NCI-H526 (cell line): Measurements from ENCODE around the gene FXR2.

Experiments
- DNase-seq, 2 experiments: peaks; one replicate each; lab custom pipeline; 2025; lab: John Stamatoyannopoulos, UW

The FXR2 gene

DNA sequence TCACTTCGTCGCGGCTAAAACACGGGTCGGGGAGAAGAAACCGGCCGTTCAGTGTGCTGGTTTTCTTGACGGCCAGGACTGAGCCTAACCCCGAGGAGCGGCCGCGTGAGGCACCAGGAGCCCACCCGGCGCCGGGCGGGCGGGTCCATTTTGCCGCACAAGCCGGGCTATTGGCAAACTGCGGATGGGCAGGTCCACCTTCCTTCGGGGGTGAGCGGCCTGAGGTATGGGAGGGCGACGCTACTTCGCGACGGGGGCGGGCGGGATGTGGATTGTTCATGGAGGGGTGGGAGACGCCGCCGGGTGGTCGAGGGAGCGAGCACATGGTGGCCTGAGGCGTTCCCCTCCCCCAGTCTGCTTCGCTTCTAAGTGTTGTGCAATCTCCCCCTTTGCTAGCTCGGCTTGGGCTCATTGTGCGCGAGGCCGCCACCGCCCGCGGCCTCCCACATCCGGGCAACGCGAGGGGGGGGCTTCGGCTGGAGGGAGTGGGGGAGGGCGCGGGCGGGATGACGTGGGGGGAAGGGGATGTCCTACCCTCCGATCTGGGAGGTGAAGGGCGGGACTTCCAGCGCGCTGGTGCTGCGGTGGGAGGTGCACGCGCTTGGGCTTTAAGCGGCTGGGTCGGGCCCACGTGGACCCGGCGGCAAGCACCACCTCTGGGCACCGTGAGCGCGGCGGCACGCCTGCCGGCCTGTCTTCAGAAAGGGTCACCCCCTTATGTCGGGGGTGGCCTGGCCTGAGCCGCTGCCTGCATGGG, 41.2 kb downstream of the FXR2 start:
- DNase-seq = peak; percentile 44 to 84

DNA sequence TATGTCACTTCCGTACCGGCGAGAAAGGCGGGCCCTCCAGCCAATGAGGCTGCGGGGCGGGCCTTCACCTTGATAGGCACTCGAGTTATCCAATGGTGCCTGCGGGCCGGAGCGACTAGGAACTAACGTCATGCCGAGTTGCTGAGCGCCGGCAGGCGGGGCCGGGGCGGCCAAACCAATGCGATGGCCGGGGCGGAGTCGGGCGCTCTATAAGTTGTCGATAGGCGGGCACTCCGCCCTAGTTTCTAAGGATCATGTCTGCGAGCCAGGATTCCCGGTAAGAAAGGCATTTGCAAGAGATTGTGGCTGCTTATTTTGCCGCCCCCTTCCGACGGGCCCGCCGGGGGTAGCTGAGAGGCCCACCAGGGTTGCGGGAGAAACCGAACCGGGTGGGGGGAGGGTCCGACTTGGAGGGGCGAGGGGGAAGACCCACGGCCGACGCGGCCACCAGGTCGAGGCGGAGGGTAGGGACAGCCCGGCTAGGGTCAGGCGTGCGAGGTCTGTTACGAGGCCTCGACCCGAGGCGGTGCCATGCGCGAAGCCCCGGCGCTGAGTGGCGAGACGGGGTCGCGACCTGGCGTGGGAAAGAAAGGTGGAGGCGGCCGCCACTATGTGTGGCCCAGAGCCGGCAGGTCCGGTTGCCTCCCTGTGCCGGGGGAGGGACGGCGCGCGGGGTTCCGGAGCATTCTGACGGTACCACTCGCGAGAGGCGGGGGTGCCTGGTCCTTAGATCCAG, 41.9 kb downstream of the FXR2 start:
- DNase-seq = peak in 1 of 2 experiments; percentile 97

DNA sequence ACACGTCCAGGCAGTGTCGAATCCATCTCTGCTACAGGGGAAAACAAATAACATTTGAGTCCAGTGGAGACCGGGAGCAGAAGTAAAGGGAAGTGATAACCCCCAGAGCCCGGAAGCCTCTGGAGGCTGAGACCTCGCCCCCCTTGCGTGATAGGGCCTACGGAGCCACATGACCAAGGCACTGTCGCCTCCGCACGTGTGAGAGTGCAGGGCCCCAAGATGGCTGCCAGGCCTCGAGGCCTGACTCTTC, 42.4 kb downstream of the FXR2 start:
- DNase-seq = peak in 1 of 2 experiments; percentile 96

DNA sequence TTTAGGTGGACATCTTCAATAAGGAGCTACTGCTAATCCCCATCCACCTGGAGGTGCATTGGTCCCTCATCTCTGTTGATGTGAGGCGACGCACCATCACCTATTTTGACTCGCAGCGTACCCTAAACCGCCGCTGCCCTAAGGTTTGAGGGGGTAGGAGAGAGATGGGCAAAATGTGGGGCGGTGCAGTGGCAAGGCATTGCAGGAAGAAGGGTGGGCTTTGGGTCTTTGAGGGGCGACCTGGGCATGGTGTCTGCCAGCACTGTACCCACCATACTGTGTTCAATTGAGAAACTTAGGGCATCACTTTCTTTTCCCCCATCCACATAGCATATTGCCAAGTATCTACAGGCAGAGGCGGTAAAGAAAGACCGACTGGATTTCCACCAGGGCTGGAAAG, 44.3 kb downstream of the FXR2 start:
- no peak for DNase-seq

DNA sequence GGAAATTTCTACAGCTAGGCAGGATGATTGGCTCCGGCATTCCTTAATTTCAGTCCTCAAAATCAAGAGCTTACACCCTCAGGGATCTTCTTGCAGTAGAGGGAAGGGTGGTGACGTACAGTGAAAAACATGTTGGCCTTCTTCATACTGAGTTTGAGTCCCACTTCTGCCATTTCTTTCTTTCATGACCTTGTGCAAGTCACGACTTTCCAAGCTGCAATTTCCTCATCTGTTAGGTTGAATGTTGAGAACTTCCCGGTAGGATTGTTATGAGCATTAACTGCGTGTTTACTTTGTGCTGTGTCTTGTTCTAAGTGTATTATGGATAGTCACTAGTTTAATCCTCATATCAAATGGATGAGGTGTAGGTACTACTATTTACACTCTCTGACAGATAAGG, 45.1 kb downstream of the FXR2 start:
- DNase-seq = no peak

DNA sequence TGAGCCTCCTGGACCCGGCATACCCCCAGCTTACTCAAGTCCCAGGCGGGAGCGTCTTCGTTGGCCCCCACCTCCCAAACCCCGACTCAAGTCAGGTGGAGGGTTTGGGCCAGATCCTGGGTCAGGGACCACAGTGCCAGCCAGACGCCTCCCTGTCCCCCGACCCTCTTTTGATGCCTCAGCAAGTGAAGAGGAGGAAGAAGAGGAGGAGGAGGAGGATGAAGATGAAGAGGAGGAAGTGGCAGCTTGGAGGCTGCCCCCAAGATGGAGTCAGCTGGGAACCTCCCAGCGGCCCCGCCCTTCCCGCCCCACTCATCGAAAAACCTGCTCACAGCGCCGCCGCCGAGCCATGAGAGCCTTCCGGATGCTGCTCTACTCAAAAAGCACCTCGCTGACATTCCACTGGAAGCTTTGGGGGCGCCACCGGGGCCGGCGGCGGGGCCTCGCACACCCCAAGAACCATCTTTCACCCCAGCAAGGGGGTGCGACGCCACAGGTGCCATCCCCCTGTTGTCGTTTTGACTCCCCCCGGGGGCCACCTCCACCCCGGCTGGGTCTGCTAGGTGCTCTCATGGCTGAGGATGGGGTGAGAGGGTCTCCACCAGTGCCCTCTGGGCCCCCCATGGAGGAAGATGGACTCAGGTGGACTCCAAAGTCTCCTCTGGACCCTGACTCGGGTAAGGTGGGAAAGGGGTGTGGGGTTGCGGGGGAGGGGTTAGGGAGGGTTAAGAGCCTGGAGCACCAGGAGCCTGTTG, 51.4 kb downstream of the FXR2 start:
- DNase-seq = no peak

DNA sequence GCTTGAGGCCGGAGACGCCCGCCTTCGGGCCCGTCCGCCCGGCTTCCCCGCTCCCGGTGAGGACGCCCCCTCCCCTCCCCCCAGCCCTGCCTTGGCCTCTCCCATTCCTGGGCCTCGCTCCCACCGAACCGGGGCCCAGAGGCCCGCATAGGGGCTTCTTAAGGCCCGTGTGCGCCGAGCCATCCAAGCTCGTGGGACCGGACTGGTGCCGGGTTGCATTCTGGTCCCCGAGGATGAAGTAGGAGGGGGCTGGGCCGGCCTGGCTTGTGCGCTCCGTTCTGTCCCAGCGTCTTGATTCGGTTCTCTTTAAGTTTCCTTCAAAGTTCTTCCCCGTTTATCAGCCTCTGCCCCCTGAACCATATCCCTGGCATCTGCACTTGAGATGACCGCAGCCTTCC, 52.5 kb downstream of the FXR2 start:
- no peak for DNase-seq

DNA sequence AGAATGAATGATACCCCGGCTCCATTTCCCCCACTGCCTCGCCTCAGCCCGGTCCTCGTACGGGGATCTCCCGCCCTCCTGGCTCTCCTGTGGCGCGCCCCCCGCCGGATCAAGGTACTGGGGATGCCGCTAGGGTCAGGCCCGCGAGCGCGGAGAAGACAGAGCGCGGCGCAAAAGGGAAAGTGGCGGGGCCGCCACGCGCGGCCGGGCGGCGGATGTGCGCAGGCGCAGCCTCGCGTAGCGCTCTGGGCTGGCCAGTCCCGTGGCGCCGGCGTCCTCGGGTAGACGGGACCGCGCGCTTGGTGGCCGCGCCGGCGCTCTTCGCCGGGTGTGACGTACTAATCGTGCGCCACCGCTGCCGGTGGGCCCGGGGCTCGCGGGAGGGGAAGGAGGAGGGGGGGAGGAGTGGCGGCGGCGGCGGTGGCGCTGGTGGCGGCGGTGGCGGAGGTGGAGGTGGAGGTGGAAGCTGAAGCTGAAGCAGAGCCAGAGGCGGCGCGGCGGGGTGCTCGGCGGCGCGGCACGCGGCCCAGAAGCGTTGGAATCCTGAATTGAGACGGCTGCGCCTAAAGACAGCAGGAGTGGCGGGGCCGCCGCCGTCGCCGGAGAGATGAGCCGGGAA, 53.0 kb downstream of the FXR2 start, which contains the start of gene SENP3:
SENP3 (plus strand) TSS at position 331 of the 619 bp plus-strand sequence. CDS start 1,158 bp downstream, outside the sequence.
- peak in 1 of 2 experiments; percentile 86 for DNase-seq

DNA sequence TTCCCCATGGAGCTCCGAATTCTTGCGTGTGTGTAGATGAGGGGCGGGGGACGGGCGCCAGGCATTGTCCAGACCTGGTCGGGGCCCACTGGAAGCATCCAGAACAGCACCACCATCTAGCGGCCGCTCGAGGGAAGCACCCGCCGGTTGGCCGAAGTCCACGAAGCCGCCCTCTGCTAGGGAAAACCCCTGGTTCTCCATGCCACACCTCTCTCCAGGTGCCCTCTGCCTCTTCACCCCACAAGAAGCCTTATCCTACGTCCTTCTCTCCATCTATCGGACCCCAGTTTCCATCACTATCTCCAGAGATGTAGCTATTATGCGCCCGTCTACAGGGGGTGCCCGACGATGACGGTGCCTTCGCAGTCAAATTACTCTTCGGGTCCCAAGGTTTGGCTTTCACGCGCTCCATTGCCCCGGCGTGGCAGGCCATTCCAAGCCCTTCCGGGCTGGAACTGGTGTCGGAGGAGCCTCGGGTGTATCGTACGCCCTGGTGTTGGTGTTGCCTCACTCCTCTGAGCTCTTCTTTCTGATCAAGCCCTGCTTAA, 53.6 kb downstream of the FXR2 start:
- peak; percentile 29 to 85 for DNase-seq

DNA sequence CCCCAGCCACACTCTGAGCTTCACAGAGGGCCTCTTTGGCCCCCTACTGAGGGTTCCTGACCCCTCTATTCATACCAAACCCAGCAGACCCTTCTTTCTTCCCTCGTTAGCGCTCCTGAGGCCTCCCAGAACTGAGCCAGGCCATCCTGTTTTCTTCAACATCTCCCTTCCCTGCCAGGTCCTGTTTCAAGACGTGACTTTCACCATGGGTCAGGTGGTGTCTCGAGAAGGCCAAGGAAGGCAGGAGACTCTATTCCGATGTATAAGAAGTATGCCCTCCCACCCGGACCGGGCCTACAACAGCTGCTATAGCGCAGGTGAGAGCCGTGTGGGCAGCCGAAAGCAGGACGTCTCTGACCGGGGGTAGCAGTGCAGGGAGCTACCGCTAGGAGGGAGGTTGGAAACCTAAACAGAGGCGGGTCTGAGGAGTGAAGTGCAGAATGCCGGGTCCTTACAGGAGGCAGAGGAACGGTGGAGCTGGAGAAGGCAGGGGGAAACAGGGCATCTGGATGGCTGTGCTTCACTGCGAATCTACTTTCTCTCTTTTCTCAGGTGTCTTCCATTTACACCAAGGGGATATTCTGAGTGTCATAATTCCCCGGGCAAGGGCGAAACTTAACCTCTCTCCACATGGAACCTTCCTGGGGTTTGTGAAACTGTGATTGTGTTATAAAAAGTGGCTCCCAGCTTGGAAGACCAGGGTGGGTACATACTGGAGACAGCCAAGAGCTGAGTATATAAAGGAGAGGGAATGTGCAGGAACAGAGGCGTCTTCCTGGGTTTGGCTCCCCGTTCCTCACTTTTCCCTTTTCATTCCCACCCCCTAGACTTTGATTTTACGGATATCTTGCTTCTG, 54.3 kb downstream of the FXR2 start:
- DNase-seq = peak in 1 of 2 experiments; percentile 56

DNA sequence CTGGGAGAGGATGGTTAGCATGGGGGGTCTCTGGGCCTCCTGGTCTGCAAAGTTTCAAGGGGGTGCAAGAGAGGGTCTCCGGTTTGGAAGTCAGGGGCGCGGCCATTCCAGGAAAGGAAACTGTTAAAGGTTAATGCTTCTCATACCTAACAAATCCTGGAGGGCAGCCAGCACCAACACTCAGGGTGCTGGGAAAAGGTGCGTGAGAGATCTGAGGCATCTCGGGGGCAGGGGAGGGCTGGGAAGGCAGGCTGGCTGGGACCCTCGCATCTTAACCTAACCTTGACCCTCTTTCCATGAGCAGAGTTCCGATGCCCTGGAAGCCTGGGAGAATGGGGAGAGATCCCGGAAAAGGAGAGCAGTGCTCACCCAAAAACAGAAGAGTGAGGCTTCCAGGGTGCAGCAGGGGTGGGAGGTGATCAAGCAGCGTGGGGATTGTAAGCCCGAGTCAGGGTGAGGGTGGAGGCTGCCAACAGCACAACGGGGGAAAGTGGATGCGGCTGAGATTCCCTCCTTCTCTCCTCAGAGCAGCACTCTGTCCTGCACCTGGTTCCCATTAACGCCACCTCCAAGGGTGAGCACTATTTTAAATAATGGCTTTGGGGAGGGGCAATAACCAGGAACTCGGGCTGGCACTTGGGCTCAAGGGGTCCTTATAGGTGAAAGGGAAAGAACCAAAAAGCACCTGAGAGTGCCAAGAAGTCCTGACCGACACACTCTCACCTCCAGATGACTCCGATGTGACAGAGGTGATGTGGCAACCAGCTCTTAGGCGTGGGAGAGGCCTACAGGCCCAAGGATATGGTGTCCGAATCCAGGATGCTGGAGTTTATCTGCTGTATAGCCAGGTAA, 55.2 kb downstream of the FXR2 start:
- DNase-seq = no peak

DNA sequence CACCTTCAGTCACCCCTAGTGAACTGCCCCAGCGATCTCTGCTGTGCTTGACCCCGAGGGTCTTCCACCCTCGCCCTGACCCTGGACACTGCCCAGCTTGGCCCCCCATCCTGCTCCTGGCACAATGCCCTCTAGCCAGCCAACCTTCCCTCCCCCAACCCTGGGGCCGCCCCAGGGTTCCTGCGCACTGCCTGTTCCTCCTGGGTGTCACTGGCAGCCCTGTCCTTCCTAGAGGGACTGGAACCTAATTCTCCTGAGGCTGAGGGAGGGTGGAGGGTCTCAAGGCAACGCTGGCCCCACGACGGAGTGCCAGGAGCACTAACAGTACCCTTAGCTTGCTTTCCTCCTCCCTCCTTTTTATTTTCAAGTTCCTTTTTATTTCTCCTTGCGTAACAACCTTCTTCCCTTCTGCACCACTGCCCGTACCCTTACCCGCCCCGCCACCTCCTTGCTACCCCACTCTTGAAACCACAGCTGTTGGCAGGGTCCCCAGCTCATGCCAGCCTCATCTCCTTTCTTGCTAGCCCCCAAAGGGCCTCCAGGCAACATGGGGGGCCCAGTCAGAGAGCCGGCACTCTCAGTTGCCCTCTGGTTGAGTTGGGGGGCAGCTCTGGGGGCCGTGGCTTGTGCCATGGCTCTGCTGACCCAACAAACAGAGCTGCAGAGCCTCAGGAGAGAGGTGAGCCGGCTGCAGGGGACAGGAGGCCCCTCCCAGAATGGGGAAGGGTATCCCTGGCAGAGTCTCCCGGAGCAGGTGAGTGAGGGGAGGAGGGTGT, 56.0 kb downstream of the FXR2 start, which contains the start of gene TNFSF13:
TNFSF13 (plus strand) TSS at position 207 of the 776 bp plus-strand sequence; CDS start at position 497, 290 bp downstream.
- DNase-seq = no peak

DNA sequence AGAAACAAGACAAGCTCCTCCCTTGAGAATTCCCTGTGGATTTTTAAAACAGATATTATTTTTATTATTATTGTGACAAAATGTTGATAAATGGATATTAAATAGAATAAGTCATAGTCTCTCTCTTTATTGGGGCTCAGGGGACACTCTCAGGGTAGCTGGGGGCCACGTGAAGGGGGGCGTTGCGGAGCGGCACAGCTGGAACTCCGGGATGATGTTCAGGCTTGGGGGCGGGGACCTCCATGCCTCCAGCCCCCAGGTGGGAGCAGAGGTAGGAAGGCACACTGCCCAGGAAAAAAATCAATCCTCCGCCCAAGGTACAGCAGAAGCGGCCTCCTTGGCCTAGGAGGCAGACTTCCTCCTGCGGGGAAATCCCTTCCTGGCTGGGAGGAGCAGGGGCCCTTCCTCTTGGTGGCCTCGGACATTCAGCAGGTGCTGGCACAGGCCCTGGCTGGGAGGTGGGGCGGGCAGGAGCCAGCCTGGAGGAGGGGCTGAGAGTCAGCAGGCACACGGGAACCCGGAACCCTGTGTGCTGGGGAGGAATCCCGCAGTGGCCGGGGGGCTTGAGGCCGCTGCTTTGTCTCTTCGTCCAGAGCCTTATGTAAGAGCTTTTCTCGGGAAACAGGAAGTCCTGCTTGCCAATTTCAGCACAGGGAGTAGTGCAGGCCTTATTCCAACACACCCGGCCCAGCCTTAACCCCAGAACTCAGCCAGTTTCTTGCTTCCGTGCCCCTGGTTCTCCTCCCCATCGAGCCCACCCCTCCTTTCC, 56.7 kb downstream of the FXR2 start:
- peak in 1 of 2 experiments; percentile 67 for DNase-seq

DNA sequence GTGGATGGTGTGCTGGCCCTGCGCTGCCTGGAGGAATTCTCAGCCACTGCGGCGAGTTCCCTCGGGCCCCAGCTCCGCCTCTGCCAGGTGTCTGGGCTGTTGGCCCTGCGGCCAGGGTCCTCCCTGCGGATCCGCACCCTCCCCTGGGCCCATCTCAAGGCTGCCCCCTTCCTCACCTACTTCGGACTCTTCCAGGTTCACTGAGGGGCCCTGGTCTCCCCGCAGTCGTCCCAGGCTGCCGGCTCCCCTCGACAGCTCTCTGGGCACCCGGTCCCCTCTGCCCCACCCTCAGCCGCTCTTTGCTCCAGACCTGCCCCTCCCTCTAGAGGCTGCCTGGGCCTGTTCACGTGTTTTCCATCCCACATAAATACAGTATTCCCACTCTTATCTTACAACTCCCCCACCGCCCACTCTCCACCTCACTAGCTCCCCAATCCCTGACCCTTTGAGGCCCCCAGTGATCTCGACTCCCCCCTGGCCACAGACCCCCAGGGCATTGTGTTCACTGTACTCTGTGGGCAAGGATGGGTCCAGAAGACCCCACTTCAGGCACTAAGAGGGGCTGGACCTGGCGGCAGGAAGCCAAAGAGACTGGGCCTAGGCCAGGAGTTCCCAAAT, 57.4 kb downstream of the FXR2 start:
- DNase-seq = no peak

DNA sequence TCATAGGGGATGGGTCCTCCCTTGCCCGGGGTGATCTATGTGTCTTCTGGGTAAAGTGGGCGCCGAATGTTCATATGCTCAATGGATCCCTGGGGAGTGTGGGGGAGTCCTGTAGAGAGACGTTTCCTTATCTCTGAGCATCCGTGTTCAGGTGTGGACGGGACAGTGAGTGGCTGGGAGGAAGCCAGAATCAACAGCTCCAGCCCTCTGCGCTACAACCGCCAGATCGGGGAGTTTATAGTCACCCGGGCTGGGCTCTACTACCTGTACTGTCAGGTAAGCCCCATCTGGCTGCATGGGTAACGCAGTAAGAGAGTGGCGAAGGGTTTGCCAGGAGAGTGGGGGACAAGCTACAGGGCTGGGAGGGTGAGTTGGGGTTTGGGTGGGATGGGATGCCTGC, 58.1 kb downstream of the FXR2 start:
- no peak for DNase-seq

DNA sequence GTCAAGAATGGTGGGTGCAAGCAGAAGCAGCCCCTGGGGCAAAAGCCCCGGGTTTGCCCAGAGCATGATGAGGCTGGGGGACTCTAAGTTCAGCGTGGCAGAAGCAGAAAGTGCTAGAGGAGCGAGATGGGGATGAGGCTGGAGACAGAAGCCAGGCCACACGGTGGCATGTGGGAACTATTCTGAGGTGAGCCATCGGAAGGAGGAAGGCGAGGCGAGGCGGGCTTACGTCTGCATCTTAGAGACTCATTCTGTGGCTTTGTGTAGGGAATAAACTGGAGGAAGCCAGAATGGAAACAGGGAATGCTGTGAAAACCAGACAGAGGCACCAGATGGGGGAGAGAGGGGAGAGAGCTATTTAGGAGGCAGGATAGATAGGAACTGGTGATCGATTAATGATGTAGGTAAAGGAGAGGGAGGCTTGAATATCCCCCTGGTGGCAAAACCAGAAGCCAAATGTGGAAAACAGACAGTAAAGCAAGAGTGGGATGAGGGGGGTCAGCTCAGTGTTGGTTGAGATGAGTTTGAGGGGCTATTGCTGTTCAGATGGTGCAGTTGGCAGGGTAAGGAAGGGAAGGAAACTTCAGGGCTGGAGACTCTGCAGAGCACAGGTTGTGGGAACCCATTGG, 59.3 kb downstream of the FXR2 start:
- no peak for DNase-seq

DNA sequence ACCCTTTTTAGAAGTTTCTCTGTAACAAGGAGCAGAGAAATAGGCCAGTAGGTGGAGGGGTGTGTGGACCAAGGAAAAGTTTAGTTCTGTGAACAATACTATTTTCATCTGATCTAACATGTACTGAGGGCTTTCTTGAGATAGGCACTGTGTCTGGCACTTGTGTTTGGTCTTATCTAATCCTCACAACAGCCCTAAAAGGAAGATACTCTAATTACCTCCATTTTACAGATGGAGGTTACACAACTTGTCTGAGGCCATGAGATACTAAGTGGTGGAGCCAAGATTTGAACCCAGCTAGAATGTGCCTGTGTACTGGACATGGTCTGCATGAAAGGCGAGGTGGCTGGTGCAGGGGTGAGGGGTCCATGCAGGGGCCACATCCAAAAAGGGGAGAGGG, 61.3 kb downstream of the FXR2 start:
- no peak for DNase-seq

DNA sequence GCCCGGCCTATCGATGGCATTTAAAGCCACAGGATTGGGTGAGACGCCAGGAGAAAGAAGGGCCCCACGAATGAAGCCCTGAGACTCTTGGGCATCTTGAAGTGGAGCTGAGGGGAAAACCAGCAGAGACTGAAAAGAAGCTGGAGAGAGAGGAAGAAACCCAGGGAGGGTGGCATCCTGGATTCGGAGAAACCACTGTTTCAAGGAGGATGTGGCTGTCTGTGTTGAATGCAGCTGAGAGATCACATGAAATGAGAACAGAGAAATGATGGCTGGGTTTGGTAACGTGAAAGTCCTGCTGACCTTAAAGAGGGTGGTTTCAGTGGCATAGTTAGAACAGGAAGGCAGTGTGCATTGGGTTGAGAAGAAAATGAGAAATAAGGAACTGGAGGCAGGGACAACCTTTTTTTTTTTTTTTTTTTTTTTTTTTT, 62.1 kb downstream of the FXR2 start:
- no peak for DNase-seq
